Fibroblast of mammary gland (primary cell): ENCODE measurements around the gene VANGL1.

Experiments
- DNase-seq: peaks from one replicate; pipeline ENCODE4 v3.0.0-alpha.2; 2010; ENCODE audit warnings: low read depth
- H3K4me3 ChIP-seq: 2 replicates; pipeline ENCODE4 v1.5.1; 2011; ENCODE audit warnings: low read depth, mild to moderate bottlenecking, low read length, moderate library complexity; ENCODE audit not compliant: control insufficient read depth
- TF ChIP-seq, protein P1 (sequence below): conservative IDR thresholded peaks from 2 replicates; pipeline ENCODE4 v1.5.1; 2011; ENCODE audit warnings: low read depth, low read length, inconsistent platforms; ENCODE audit not compliant: control insufficient read depth, insufficient read depth

The VANGL1 gene

GRCh38 chr1:115744646-115745275, 103.0 kb downstream of the VANGL1 start:
- TF ChIP-seq, protein P1, sequence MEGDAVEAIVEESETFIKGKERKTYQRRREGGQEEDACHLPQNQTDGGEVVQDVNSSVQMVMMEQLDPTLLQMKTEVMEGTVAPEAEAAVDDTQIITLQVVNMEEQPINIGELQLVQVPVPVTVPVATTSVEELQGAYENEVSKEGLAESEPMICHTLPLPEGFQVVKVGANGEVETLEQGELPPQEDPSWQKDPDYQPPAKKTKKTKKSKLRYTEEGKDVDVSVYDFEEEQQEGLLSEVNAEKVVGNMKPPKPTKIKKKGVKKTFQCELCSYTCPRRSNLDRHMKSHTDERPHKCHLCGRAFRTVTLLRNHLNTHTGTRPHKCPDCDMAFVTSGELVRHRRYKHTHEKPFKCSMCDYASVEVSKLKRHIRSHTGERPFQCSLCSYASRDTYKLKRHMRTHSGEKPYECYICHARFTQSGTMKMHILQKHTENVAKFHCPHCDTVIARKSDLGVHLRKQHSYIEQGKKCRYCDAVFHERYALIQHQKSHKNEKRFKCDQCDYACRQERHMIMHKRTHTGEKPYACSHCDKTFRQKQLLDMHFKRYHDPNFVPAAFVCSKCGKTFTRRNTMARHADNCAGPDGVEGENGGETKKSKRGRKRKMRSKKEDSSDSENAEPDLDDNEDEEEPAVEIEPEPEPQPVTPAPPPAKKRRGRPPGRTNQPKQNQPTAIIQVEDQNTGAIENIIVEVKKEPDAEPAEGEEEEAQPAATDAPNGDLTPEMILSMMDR = no peak
- H3K4me3 ChIP-seq = no peak overlapping the region
- no peak for DNase-seq

DNA sequence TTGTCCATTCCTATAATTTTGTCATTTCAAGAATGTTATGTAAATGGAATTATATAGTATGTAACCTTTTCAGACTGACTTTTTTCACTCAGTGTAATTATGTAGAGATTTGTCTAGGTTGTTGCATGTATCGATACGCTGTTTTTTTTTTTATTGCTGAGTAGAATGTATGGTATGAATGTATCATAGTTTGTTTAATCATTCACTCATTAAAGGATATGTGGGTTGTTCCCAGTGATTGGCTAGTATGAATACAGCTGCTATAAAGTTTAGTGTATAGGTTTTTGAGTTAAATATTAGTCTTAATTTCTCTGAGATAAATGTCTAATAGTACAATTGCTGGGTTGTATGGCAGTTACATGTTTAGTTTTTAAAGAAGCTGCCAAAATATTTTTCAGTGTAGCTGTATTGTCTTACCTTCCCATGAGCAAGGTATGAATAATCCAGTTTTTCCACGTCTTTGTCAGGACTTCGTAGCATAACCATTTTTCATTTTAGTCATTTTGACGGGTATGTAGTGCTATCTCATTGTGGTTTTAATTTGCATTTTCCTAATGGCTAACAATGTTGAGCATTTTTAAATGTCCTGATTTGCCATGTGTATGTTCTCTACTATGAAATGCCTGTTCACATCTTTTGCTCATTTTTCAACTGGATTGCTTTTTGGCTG, 104.4 kb downstream of the VANGL1 start:
- no peak for DNase-seq
- TF ChIP-seq, protein P1 = no peak

More for the DNA sequence above, 104.4 kb downstream of the VANGL1 start:
- no peak overlapping the region for H3K4me3 ChIP-seq
